OCI-LY3 (cell line): Measurements from ENCODE around the gene EMX1.

Source experiments
- H2AFZ ChIP-seq: fragments of 200-600, 300-600 bp; shearing (Covaris generic); 2 replicates; pipeline ENCODE4 v1.6.0; 2014; ENCODE audit warnings: antibody characterized with exemption, low read depth, low read length
- H3K27ac ChIP-seq: fragments of 200-600, 300-600 bp; sonication (generic); 2 replicates; pipeline ENCODE4 v1.5.1; 2014; ENCODE audit warnings: mild to moderate bottlenecking, low read length, moderate library complexity, mixed read lengths
- H3K27me3 ChIP-seq: fragments of 200-600, 300-600 bp; sonication (generic); 2 replicates; pipeline ENCODE4 v1.6.1; 2014; ENCODE audit warnings: low read depth, low read length, mixed read lengths
- H3K36me3 ChIP-seq: fragments of 200-600, 300-600 bp; sonication (generic); replicated peaks from 2 replicates; pipeline ENCODE3; 2014; ENCODE audit warnings: low read depth, low read length, mixed read lengths
- H3K4me1 ChIP-seq: fragments of 300-600, 200-600 bp; sonication (generic); 2 replicates; pipeline ENCODE4 v1.6.1; 2014; ENCODE audit warnings: low read length, mixed read lengths
- H3K4me2 ChIP-seq: fragments of 200-600, 300-600 bp; sonication (generic); 2 replicates; pipeline ENCODE4 v1.6.1; 2014; ENCODE audit warnings: low read length, mixed read lengths
- H3K4me3 ChIP-seq: fragments of 300-600, 200-600 bp; sonication (generic); 2 replicates; pipeline ENCODE4 v1.5.1; 2014; ENCODE audit warnings: antibody characterized with exemption, mild to moderate bottlenecking, low read length, moderate library complexity
- H3K79me2 ChIP-seq: fragments of 300-600, 200-600 bp; shearing (Covaris generic); 2 replicates; pipeline ENCODE4 v1.6.1; 2014; ENCODE audit warnings: mild to moderate bottlenecking, low read length, mixed read lengths
- H3K9ac ChIP-seq: fragments of 300-600, 200-600 bp; shearing (Covaris generic); 2 replicates; pipeline ENCODE4 v1.6.0; 2014; ENCODE audit warnings: mild to moderate bottlenecking, low read length, moderate library complexity
- H3K9me3 ChIP-seq: fragments of 200-600, 300-600 bp; shearing (Covaris generic); 2 replicates; pipeline ENCODE4 v1.6.1; 2014; ENCODE audit warnings: low read length, mixed read lengths; ENCODE audit not compliant: insufficient read depth
- H4K20me1 ChIP-seq: fragments of 200-600, 300-600 bp; sonication (generic); 2 replicates; pipeline ENCODE4 v1.6.1; 2016; ENCODE audit warnings: low read length, mixed read lengths; ENCODE audit not compliant: insufficient read depth
- CTCF ChIP-seq: fragments of 200-600, 300-600 bp; sonication (generic); IDR thresholded peaks from 2 replicates; pipeline ENCODE4 v1.5.1; 2014; ENCODE audit warnings: antibody characterized with exemption, low read length, low read depth
- EZH2phosphoT487 ChIP-seq: fragments of 200-600 bp; shearing (Covaris generic); IDR thresholded peaks from 2 replicates; pipeline ENCODE4 v1.6.1; 2018; ENCODE audit warnings: antibody characterized with exemption, mixed run types, low read depth

Gene EMX1

GRCh38 chr2:72917138-72917876, at the start of gene EMX1:
Gene EMX1, plus strand, starts transcription at chr2:72917519. Its CDS starts 334 bp downstream, at chr2:72917853.
- no peak within 1 kb of the TSS for H3K4me3 ChIP-seq
- H3K79me2 ChIP-seq: no peaks in the 10 kb centered on the region
- no peak within 1 kb of the TSS for H2AFZ ChIP-seq
- H3K4me1 ChIP-seq: no peaks in the 10 kb centered on the region
- no peak within 1 kb of the TSS for H3K27ac ChIP-seq
- no peaks in the 10 kb centered on the region for H3K9me3 ChIP-seq
- H3K27me3 ChIP-seq: peaks cover 22% of the 10 kb centered on the region
- no peaks in the 10 kb centered on the region for H3K36me3 ChIP-seq
- H4K20me1 ChIP-seq: no peaks in the 10 kb centered on the region
- no peak within 1 kb of the TSS for H3K9ac ChIP-seq
- H3K4me2 ChIP-seq: no peak within 1 kb of the TSS
- no peak for TF ChIP-seq CTCF
- no peak for TF ChIP-seq EZH2phosphoT487

GRCh38 chr2:72871060-72871459, 46.3 kb upstream of the EMX1 start:
- no peak overlapping the region for H3K4me3 ChIP-seq
- H4K20me1 ChIP-seq: no peaks in the 10 kb centered on the region
- H2AFZ ChIP-seq: no peak overlapping the region
- H3K4me1 ChIP-seq: peaks cover 22% of the 10 kb centered on the region
- H3K4me2 ChIP-seq: no peak overlapping the region
- no peak overlapping the region for H3K9ac ChIP-seq
- peaks cover 3% of the 10 kb centered on the region; the same call in 1 of the 2 replicates for H3K27me3 ChIP-seq
- TF ChIP-seq EZH2phosphoT487 (no peak), CTCF (no peak)
- no peak overlapping the region for H3K27ac ChIP-seq
- H3K36me3 ChIP-seq: peaks cover 4% of the 10 kb centered on the region
- H3K9me3 ChIP-seq: peaks cover 11% of the 10 kb centered on the region; the same call in 1 of the 2 replicates
- no peaks in the 10 kb centered on the region for H3K79me2 ChIP-seq

- no peak overlapping the region for H3K4me3 ChIP-seq
- H3K9me3 ChIP-seq: peaks cover 11% of the 10 kb centered on the region; the same call in 1 of the 2 replicates
- no peak overlapping the region for H3K9ac ChIP-seq
- no peaks in the 10 kb centered on the region for H3K79me2 ChIP-seq
- no peak overlapping the region for H3K27ac ChIP-seq
- H3K36me3 ChIP-seq: peaks cover 4% of the 10 kb centered on the region
- H4K20me1 ChIP-seq: no peaks in the 10 kb centered on the region
- peaks cover 3% of the 10 kb centered on the region for H3K27me3 ChIP-seq
- no peak overlapping the region for H2AFZ ChIP-seq
- no peak for TF ChIP-seq EZH2phosphoT487
- TF ChIP-seq CTCF: no peak
- peaks cover 22% of the 10 kb centered on the region for H3K4me1 ChIP-seq
- H3K4me2 ChIP-seq: no peak overlapping the region
Observed at GRCh38 chr2:72871880-72872279, 45.4 kb upstream of the EMX1 start.

GRCh38 chr2:72883356-72883962, 33.9 kb upstream of the EMX1 start:
- H3K36me3 ChIP-seq: no peaks in the 10 kb centered on the region
- no peak overlapping the region for H3K4me3 ChIP-seq
- H3K79me2 ChIP-seq: peaks cover 6% of the 10 kb centered on the region
- H4K20me1 ChIP-seq: 0 out of 2 replicates have a peak, but pooled peaks cover 4% of the 10 kb centered on the region
- TF ChIP-seq CTCF (no peak), EZH2phosphoT487 (no peak)
- no peak overlapping the region for H2AFZ ChIP-seq
- no peaks in the 10 kb centered on the region for H3K9me3 ChIP-seq
- no peak overlapping the region for H3K9ac ChIP-seq
- H3K4me2 ChIP-seq: no peak overlapping the region
- H3K27me3 ChIP-seq: peaks cover 23% of the 10 kb centered on the region
- no peak overlapping the region for H3K27ac ChIP-seq
- H3K4me1 ChIP-seq: peaks cover 10% of the 10 kb centered on the region
